Ovary (tissue), 9 donors: ENCODE data around the gene TFF1. TPM values are rescaled to one million over a fixed set of nuclear protein-coding genes. Genes with fewer than 3 reads are reported as not detected.

ENCODE experiments used
- DNase-seq, 5 donors: peaks; one replicate each; pipeline ENCODE4 v3.0.0-alpha.2; 2019 to 2020
- H3K27ac ChIP-seq, 2 donors: fragments of 200-600 bp; one replicate each; pipeline versions ENCODE4 v1.5.1 to v1.8.0; 2019 to 2022
- H3K27me3 ChIP-seq: fragments of 200-600 bp; one replicate; pipeline ENCODE4 v1.8.0; 2022
- H3K36me3 ChIP-seq: fragments of 200-600 bp; sonication (generic); one replicate; pipeline ENCODE4 v1.5.1; 2019
- H3K4me1 ChIP-seq: one replicate; pipeline ENCODE4 v1.8.1; 2013; ENCODE audit warnings: mild to moderate bottlenecking, moderate library complexity; ENCODE audit not compliant: insufficient read depth
- H3K4me3 ChIP-seq: fragments of 200-600 bp; sonication (generic); one replicate; pipeline ENCODE4 v1.5.1; 2017
- H3K9me3 ChIP-seq, 2 donors: fragments of 200-600 bp in 1 of 2; sonication (generic) in 1 of 2; one replicate each; pipeline versions ENCODE4 v1.5.1 to v1.8.1; 2013 to 2019; ENCODE audit warnings: mild to moderate bottlenecking in 1 of 2, moderate library complexity in 1 of 2
- CTCF ChIP-seq, 3 donors: fragments of 450-650 bp in 2 of 3; fragments of 200-600 bp in 1 of 3; IDR thresholded peaks; one replicate each; pipeline versions ENCODE4 v1.5.1 to v1.8.0; 2016 to 2022; ENCODE audit warnings: antibody characterized with exemption in 3 of 3, mild to moderate bottlenecking in 1 of 3
- EP300 ChIP-seq: sonication (generic); formaldehyde crosslinking; IDR thresholded peaks from one replicate; pipeline ENCODE4 v1.6.1; 2017; ENCODE audit warnings: antibody characterized with exemption
- POLR2A ChIP-seq: fragments of 450-650 bp; IDR thresholded peaks from one replicate; pipeline ENCODE4 v1.6.1; 2017; ENCODE audit warnings: antibody characterized with exemption, mild to moderate bottlenecking, moderate library complexity
- WGBS, 3 donors: extraction: QIAGEN DNeasy Blood & Tissue Kit in 1 of 3; methylation state at CpG; one replicate each; pipeline versions ENCODE4 v1.1.5 to v1.1.7; 2013 to 2017; 5-methylcytosine and 5-hydroxymethylcytosine counted together
- intact Hi-C, 4 donors: fragments of 100-400 bp; cut with DNase I; formaldehyde crosslinking; loops; one replicate each; pipeline versions ENCODE4 v1.11.0 to v1.15.1; 2022 to 2023
- polyA plus RNA-seq, 2 donors: library from polyadenylated mRNA; stranded (reverse); fragments of 200-250 nt in 1 of 2; fragments of 350-450 nt in 1 of 2; fragmentation: Illumina TruSeq in 1 of 2; extraction: RNeasy Lipid Tissue Mini Kit (QIAGEN cat#74804) in 1 of 2; gene quantifications; one replicate each; pipeline ENCODE4 v1.2.3, GENCODE V29; 2013 to 2014
- total RNA-seq, 7 donors: library from RNA; depleted of rRNA in 2 of 7; stranded (reverse); fragments of >200 nt in 2 of 7; fragmentation: NEBNext Ultra II Directional in 3 of 7; extraction: Animal tissue kit (Norgen Biotek cat#: 25700) in 3 of 7; gene quantifications; one replicate each; pipeline versions ENCODE4 v1.1.0 to v1.2.4, GENCODE V29; 2016 to 2023
- donor health status: DM: no; HTN: no; CAD: no; lungs with moderate emphysema.
- donor health status: DM: no; HTN: no; CAD: no.
- donor health status: Bipolar disorder and iron deficiency.
- donor health status: DM: yes; HTN: yes; CAD: no.
- donor health status: DM: no; HTN: no; CAD: no.
- donor health status: DM: yes; HTN: yes; CAD: no.

TFF1 gene
- total and polyA plus RNA-seq, 9 donors, result 1.4 TPM; not detected in 8

GRCh38 chr21:42401820-42402251 lies 35.5 kb upstream of the TFF1 start:
- no peaks in the 10 kb centered on the region for H3K36me3 ChIP-seq
- intact Hi-C loops, result no loop called here
- H3K4me1 ChIP-seq, result no peaks in the 10 kb centered on the region
- no peak overlapping the region for H3K4me3 ChIP-seq
- H3K27ac ChIP-seq, result no peak overlapping the region
- TF ChIP-seq CTCF (IDR thresholded peaks at IDR 0.05) (no peak), POLR2A (no peak), EP300 (no peak)
- H3K27me3 ChIP-seq, result no peaks in the 10 kb centered on the region
- H3K9me3 ChIP-seq, result no peaks in the 10 kb centered on the region
- 79 to 89% (median 82%) methylated on average over 2 of the region's 2 CpGs for WGBS, 3 donors
- no peak for DNase-seq

- Histone ChIP-seq H3K27ac (no peak overlapping the region), H3K9me3 (no peaks in the 10 kb centered on the region), H3K36me3 (no peaks in the 10 kb centered on the region), H3K4me1 (no peaks in the 10 kb centered on the region), H3K27me3 (no peaks in the 10 kb centered on the region), H3K4me3 (no peak overlapping the region)
- TF ChIP-seq CTCF (IDR thresholded peaks at IDR 0.05) (no peak), EP300 (no peak), POLR2A (no peak)
- WGBS, 3 donors, result 56 to 71% (median 68%) methylated on average over 3 of the region's 3 CpGs
- no peak for DNase-seq
- intact Hi-C loops, result no loop called here
These were observed 34.8 kb upstream of the TFF1 start for GRCh38 chr21:42401154-42401553.

GRCh38 chr21:42400525-42400924 lies 34.2 kb upstream of the TFF1 start:
- no peaks in the 10 kb centered on the region for H3K9me3 ChIP-seq
- H3K27ac ChIP-seq, result no peak overlapping the region
- no peaks in the 10 kb centered on the region for H3K27me3 ChIP-seq
- no peak for TF ChIP-seq POLR2A
- no peak for DNase-seq
- H3K4me3 ChIP-seq, result no peak overlapping the region
- no peaks in the 10 kb centered on the region for H3K36me3 ChIP-seq
- 69 to 81% (median 78%) methylated on average over 4 of the region's 4 CpGs for WGBS, 3 donors
- no peaks in the 10 kb centered on the region for H3K4me1 ChIP-seq
- intact Hi-C loops, result no loop called here

- 66 to 70% (median 67%) methylated on average over 12 of the region's 12 CpGs for WGBS, 3 donors
- H3K27ac ChIP-seq, result no peak overlapping the region
- H3K36me3 ChIP-seq, result no peaks in the 10 kb centered on the region
- H3K4me1 ChIP-seq, result no peaks in the 10 kb centered on the region
- DNase-seq, result no peak
- TF ChIP-seq POLR2A, result no peak
- no peaks in the 10 kb centered on the region for H3K27me3 ChIP-seq
- H3K4me3 ChIP-seq, result no peak overlapping the region
- no peaks in the 10 kb centered on the region for H3K9me3 ChIP-seq
- intact Hi-C loops, result no loop called here
These were observed 32.2 kb upstream of the TFF1 start for GRCh38 chr21:42398436-42399028.

- WGBS, 3 donors, result 83 to 84% (median 84%) methylated on average over 14 of the region's 14 CpGs
These were observed 31.5 kb upstream of the TFF1 start for GRCh38 chr21:42397746-42398394.

More at GRCh38 chr21:42397746-42398394, 31.5 kb upstream of the TFF1 start:
- DNase-seq, result no peak
- no peak for TF ChIP-seq EP300
- TF ChIP-seq POLR2A, result no peak
- TF ChIP-seq CTCF (IDR thresholded peaks at IDR 0.05), result no peak
- Histone ChIP-seq H3K9me3 (no peaks in the 10 kb centered on the region), H3K4me1 (no peaks in the 10 kb centered on the region), H3K36me3 (no peaks in the 10 kb centered on the region), H3K27ac (no peak overlapping the region), H3K4me3 (no peak overlapping the region), H3K27me3 (no peaks in the 10 kb centered on the region)
- intact Hi-C loops, result no loop called here
